SK-N-MC (cell line): ENCODE results near the gene VAV2.

Experiments
- EZH2 ChIP-seq: fragments of 200-600 bp; sonication (generic); IDR thresholded peaks from one replicate; pipeline ENCODE4 v1.6.1; 2017; ENCODE audit warnings: antibody characterized with exemption
- POLR2AphosphoS5 ChIP-seq: IDR thresholded peaks from 2 replicates; pipeline ENCODE4 v1.6.1; 2012; ENCODE audit warnings: mild to moderate bottlenecking, low read depth, low read length, borderline replicate concordance

- no peak for TF ChIP-seq POLR2AphosphoS5
- no peak for TF ChIP-seq EZH2
Observed at GRCh38 chr9:133974631-133975341, 17.3 kb downstream of the VAV2 start.
